ENCODE data around the gene CNBD2. TPM values are rescaled to one million over a fixed set of nuclear protein-coding genes. Genes with fewer than 3 reads are reported as not detected.

Gene CNBD2
- total RNA-seq, 2 donors from 2014 or later = 8.0 to 23.4 TPM

- no peaks in the 10 kb centered on the region for H3K27me3 ChIP-seq
- H3K36me3 ChIP-seq (replicated peaks in 1 of 2; ENCODE audit: insufficient read depth in 1 of 2, low read depth in 2 of 2) = no peaks in the 10 kb centered on the region
- TF ChIP-seq POLR2A (IDR thresholded peaks at IDR 0.05) = no peak
- TF ChIP-seq, protein P1, sequence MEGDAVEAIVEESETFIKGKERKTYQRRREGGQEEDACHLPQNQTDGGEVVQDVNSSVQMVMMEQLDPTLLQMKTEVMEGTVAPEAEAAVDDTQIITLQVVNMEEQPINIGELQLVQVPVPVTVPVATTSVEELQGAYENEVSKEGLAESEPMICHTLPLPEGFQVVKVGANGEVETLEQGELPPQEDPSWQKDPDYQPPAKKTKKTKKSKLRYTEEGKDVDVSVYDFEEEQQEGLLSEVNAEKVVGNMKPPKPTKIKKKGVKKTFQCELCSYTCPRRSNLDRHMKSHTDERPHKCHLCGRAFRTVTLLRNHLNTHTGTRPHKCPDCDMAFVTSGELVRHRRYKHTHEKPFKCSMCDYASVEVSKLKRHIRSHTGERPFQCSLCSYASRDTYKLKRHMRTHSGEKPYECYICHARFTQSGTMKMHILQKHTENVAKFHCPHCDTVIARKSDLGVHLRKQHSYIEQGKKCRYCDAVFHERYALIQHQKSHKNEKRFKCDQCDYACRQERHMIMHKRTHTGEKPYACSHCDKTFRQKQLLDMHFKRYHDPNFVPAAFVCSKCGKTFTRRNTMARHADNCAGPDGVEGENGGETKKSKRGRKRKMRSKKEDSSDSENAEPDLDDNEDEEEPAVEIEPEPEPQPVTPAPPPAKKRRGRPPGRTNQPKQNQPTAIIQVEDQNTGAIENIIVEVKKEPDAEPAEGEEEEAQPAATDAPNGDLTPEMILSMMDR (IDR thresholded peaks at IDR 0.05) = no peak
- H3K27ac ChIP-seq = no peak overlapping the region
- WGBS, 2 donors = 90 to 95% methylated on average over 4 of the region's 4 CpGs
- no peaks in the 10 kb centered on the region for H3K9me3 ChIP-seq
- no peak for DNase-seq
- intact Hi-C loops (cut with DNase I) = no loop called here
- H3K4me1 ChIP-seq = no peaks in the 10 kb centered on the region
- H3K4me3 ChIP-seq = no peak overlapping the region
- no peak for ATAC-seq
These were observed 40.2 kb downstream of the CNBD2 start for GRCh38 chr20:36008461-36009035.

- intact Hi-C loops (cut with DNase I) = no loop called here
- WGBS, 2 donors = 64 to 77% methylated on average over 4 of the region's 4 CpGs
These were observed 41.7 kb downstream of the CNBD2 start for GRCh38 chr20:36010076-36010475.

DNA sequence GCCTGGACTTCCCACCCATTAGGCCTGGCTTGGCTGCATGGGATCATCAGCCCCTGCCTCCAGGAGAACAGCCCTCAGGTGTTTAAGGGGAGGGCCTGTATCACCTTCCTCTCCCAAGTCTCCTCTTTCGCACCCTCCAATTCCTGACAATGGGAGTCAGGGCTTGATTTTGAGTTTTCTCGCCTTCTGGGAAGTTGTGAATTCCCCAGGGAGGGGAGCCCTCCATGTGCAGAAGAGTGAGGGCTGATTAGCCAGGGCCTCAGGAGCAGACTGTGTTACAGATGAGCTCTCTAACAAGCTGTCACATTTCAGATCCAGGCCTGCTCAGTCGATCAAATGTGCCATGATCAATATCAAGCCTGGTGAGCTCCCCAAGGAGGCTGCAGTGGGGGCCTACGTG is 42.4 kb downstream of the CNBD2 start:
- no peaks in the 10 kb centered on the region for H3K4me1 ChIP-seq
- H3K36me3 ChIP-seq (replicated peaks in 1 of 2; ENCODE audit: insufficient read depth in 1 of 2, low read depth in 2 of 2) = no peaks in the 10 kb centered on the region
- DNase-seq = no peak
- no peak for ATAC-seq
- no peaks in the 10 kb centered on the region for H3K27me3 ChIP-seq
- TF ChIP-seq POLR2A (IDR thresholded peaks at IDR 0.05) = no peak
- TF ChIP-seq, protein P1 (IDR thresholded peaks at IDR 0.05) = no peak
- no peaks in the 10 kb centered on the region for H3K9me3 ChIP-seq
- 57 to 76% methylated on average over 4 of the region's 4 CpGs for WGBS, 2 donors
- H3K4me3 ChIP-seq = no peak overlapping the region
- H3K27ac ChIP-seq = no peak overlapping the region
- intact Hi-C loops (cut with DNase I) = no loop called here

More at GRCh38 chr20:36010076-36010475, 41.7 kb downstream of the CNBD2 start:
- TF ChIP-seq POLR2A (IDR thresholded peaks at IDR 0.05) = no peak
- TF ChIP-seq, protein P1 (IDR thresholded peaks at IDR 0.05) = no peak
- H3K9me3 ChIP-seq = no peaks in the 10 kb centered on the region
- no peak for DNase-seq
- H3K27me3 ChIP-seq = no peaks in the 10 kb centered on the region
- no peak overlapping the region for H3K4me3 ChIP-seq
- ATAC-seq = no peak
- no peaks in the 10 kb centered on the region for H3K4me1 ChIP-seq
- no peak overlapping the region for H3K27ac ChIP-seq
- H3K36me3 ChIP-seq (replicated peaks in 1 of 2; ENCODE audit: insufficient read depth in 1 of 2, low read depth in 2 of 2) = no peaks in the 10 kb centered on the region

DNA sequence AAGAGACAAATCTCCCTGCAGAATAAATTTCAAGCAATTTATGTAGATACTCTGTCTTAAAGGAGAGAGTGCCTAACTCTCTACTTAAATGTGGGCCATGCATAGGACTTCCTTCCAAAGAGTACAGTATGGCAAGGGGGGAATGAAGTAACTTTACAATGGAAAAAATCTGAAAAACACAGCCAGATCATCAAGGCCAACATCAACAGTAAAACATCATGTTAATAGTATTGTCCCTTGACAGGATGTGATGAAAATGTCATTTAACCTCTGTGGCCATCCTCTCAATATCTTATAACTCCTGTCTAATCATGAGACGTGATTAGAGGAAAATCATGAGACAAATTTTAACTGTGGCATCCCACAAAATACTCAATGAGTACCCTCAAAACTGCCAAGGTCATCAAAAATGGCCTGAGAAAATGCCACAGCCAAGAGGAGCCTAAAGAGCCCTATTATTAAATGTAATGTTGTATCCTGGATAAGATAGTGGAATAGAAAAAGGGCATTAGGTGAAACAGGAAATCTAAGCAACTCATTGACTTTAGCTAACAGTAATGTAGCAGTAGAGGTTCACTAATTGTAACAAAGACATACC is 47.5 kb downstream of the CNBD2 start:
- intact Hi-C loops (cut with DNase I) = no loop called here
- TF ChIP-seq POLR2A (IDR thresholded peaks at IDR 0.05) = no peak
- TF ChIP-seq, protein P1 (IDR thresholded peaks at IDR 0.05) = no peak
- H3K27ac ChIP-seq = peak overlapping the region in 1 of 4 donors; percentile 69
- DNase-seq (no peak), ATAC-seq (no peak)
- H3K4me1 ChIP-seq = peaks cover 13% of the 10 kb centered on the region
- H3K36me3 ChIP-seq (replicated peaks in 1 of 2; ENCODE audit: insufficient read depth in 1 of 2, low read depth in 2 of 2) = no peaks in the 10 kb centered on the region
- H3K9me3 ChIP-seq = no peaks in the 10 kb centered on the region
- no peak overlapping the region for H3K4me3 ChIP-seq
- H3K27me3 ChIP-seq = no peaks in the 10 kb centered on the region
- WGBS, 2 donors = 65 to 88% methylated on average over 1 of the region's 1 CpG
